Pancreas (tissue), 10 donors: Measurements from ENCODE around the gene MRPL23. TPM values are rescaled to one million over a fixed set of nuclear protein-coding genes. Genes with fewer than 3 reads are reported as not detected.

ENCODE experiments used
- ATAC-seq, 4 donors: fragments of 200-7000 bp; cut with Tn5 transposase; one replicate each; pipeline versions ENCODE4 v1.8.0 to v1.9.1; 2020; ENCODE audit warnings: mild to moderate bottlenecking in 4 of 4, moderate library complexity in 4 of 4
- DNase-seq, 6 donors: peaks; one replicate each; pipeline ENCODE4 v3.0.0-alpha.2; 2020
- FAIRE-seq: peaks from 2 replicates; lab custom pipeline; 2012; peaks lifted over from hg19 to GRCh38; lab: Jason Lieb, UNC
- H3K27ac ChIP-seq, 4 donors: fragments of 200-600 bp; sonication (generic); 1 replicate in 3 of 4; 2 replicates in 1 of 4; pipeline versions ENCODE4 v1.5.0 to v1.8.0; 2020
- H3K27me3 ChIP-seq, 4 donors: fragments of 200-600 bp; one replicate each; pipeline ENCODE4 v1.8.0; 2021
- H3K36me3 ChIP-seq, 3 donors: fragments of 200-600 bp; sonication (generic) in 1 of 3; one replicate each; pipeline versions ENCODE4 v1.5.0 to v1.8.0; 2020 to 2021
- H3K4me1 ChIP-seq, 3 donors: fragments of 200-600 bp; one replicate each; pipeline ENCODE4 v1.8.0; 2021
- H3K4me3 ChIP-seq, 4 donors: fragments of 200-600 bp; sonication (generic) in 2 of 4; one replicate each; pipeline versions ENCODE4 v1.5.0 to v1.8.0; 2020 to 2021
- H3K9me3 ChIP-seq, 4 donors: fragments of 200-600 bp; one replicate each; pipeline ENCODE4 v1.8.0; 2021
- CTCF ChIP-seq, 4 donors: fragments of 200-600 bp; sonication (generic) in 3 of 4; IDR thresholded peaks; one replicate each; pipeline versions ENCODE4 v1.5.0 to v1.8.0; 2021; ENCODE audit warnings: antibody characterized with exemption in 4 of 4
- WGBS, 2 donors: extraction: QIAGEN DNeasy Blood & Tissue Kit; methylation state at CpG; one replicate each; pipeline ENCODE4 v1.1.7; 2013; 5-methylcytosine and 5-hydroxymethylcytosine counted together
- intact Hi-C, 3 donors: fragments of 100-400 bp; cut with DNase I; formaldehyde crosslinking; loops; one replicate each; pipeline versions ENCODE4 v1.11.1 to v1.14.2; 2022
- polyA plus RNA-seq, 2 donors: library from polyadenylated mRNA; stranded (reverse); fragments of 200-250 nt; gene quantifications; one replicate each; pipeline ENCODE4 v1.2.3, GENCODE V29; 2013
- total RNA-seq, 6 donors: library from RNA; stranded (reverse); fragmentation: NEBNext Ultra II Directional in 4 of 6; extraction: Animal tissue kit (Norgen Biotek cat#: 25700) in 4 of 6; gene quantifications; one replicate each; pipeline versions ENCODE4 v1.2.1 to v1.2.4, GENCODE V29; 2021 to 2023
- donor health status: healthy with polysubstance abuse.
- donor health status: DM: no; HTN: no; CAD: no; lungs with moderate emphysema.
- donor health status: DM: no; HTN: no; CAD: no.
- donor health status: control.
- donor health status: control.
- donor health status: Bipolar disorder and iron deficiency.
- donor health status: DM: yes; HTN: yes; CAD: no.
- donor health status: DM: no; HTN: no; CAD: no.
- donor health status: DM: no; HTN: no; CAD: no.
- donor health status: DM: yes; HTN: yes; CAD: no.

The MRPL23 gene
- total and polyA plus RNA-seq, 8 donors, result 16.7 to 92.1 (median 38.0) TPM

GRCh38 chr11:1927026-1927847, 19.9 kb upstream of the MRPL23 start:
- no peaks in the 10 kb centered on the region for H3K4me1 ChIP-seq
- FAIRE-seq (no peak), ATAC-seq (peak in 1 of 4 donors; percentile 7), DNase-seq (peak in 2 of 6 donors; percentile 23 to 50)
- intact Hi-C loops, result loop anchor here in 1 of 3 donors (10.0 kb wide), 2 partner anchors 218 to 232 kb away; partner anchors contain the start of gene KRTAP5-6
- no peak for TF ChIP-seq CTCF (IDR thresholded peaks at IDR 0.05)
- H3K36me3 ChIP-seq, result no peaks in the 10 kb centered on the region
- no peaks in the 10 kb centered on the region for H3K27me3 ChIP-seq
- H3K4me3 ChIP-seq, result no peak overlapping the region
- H3K27ac ChIP-seq, result no peak overlapping the region
- H3K9me3 ChIP-seq, result no peaks in the 10 kb centered on the region
- 81 to 82% methylated on average over 25 to 28 of the region's 28 CpGs for WGBS, 2 donors

GRCh38 chr11:1927848-1928469, 19.2 kb upstream of the MRPL23 start:
- Histone ChIP-seq H3K4me3 (no peak overlapping the region), H3K27ac (no peak overlapping the region), H3K27me3 (no peaks in the 10 kb centered on the region), H3K36me3 (no peaks in the 10 kb centered on the region), H3K4me1 (no peaks in the 10 kb centered on the region), H3K9me3 (no peaks in the 10 kb centered on the region)
- peak in 3 of 6 donors; percentile 25 to 59 (median 55) for DNase-seq
- TF ChIP-seq CTCF (IDR thresholded peaks at IDR 0.05), result no peak
- WGBS, 2 donors, result 80 to 82% methylated on average over 20 of the region's 20 CpGs
- no peak for FAIRE-seq
- ATAC-seq, result no peak
- intact Hi-C loops, result loop anchor here in 1 of 3 donors (10.0 kb wide), 2 partner anchors 217 to 233 kb away; partner anchors contain the start of gene KRTAP5-6

GRCh38 chr11:1928470-1928890, 18.7 kb upstream of the MRPL23 start:
- Histone ChIP-seq H3K27ac (no peak overlapping the region), H3K36me3 (no peaks in the 10 kb centered on the region), H3K4me3 (no peak overlapping the region), H3K9me3 (no peaks in the 10 kb centered on the region), H3K27me3 (no peaks in the 10 kb centered on the region), H3K4me1 (no peaks in the 10 kb centered on the region)
- DNase-seq, result peak in 2 of 6 donors; percentile 20 to 53
- intact Hi-C loops, result loop anchor here in 1 of 3 donors (10.0 kb wide), 2 partner anchors 216 to 234 kb away; partner anchors contain the start of gene KRTAP5-6
- FAIRE-seq, result no peak
- WGBS, 2 donors, result 86 to 90% methylated on average over 11 to 13 of the region's 13 CpGs
- peak in 2 of 4 donors; percentile 20 to 25 for ATAC-seq
- TF ChIP-seq CTCF (IDR thresholded peaks at IDR 0.05), result no peak

- Histone ChIP-seq H3K27me3 (no peaks in the 10 kb centered on the region), H3K4me3 (no peak overlapping the region), H3K27ac (no peak overlapping the region), H3K36me3 (no peaks in the 10 kb centered on the region), H3K4me1 (no peaks in the 10 kb centered on the region), H3K9me3 (no peaks in the 10 kb centered on the region)
- intact Hi-C loops, result loop anchor here in 1 of 3 donors (10.0 kb wide), 2 partner anchors 216 to 234 kb away; partner anchors contain the start of gene KRTAP5-6
- TF ChIP-seq CTCF (IDR thresholded peaks at IDR 0.05), result no peak
- no peak for ATAC-seq
- 86 to 88% methylated on average over 33 to 35 of the region's 35 CpGs for WGBS, 2 donors
- DNase-seq, result peak in 3 of 6 donors; percentile 24 to 64 (median 56)
- FAIRE-seq, result no peak
Observed at GRCh38 chr11:1928891-1929541, 18.1 kb upstream of the MRPL23 start.
